CD4-positive, alpha-beta T cell treated with Interleukin-17A for 4 hours (primary cell): ENCODE measurements around the gene GALNT18.
"Not testable (repeated sequence)": the region's sequence is repeated elsewhere in the genome, so short reads cannot be mapped to it uniquely, and the experiment has no call there.

Source experiments
- DNase-seq: peaks from one replicate; pipeline ENCODE4 v3.0.0-alpha.2; 2020; ENCODE audit warnings: mixed read lengths

Gene GALNT18

DNA sequence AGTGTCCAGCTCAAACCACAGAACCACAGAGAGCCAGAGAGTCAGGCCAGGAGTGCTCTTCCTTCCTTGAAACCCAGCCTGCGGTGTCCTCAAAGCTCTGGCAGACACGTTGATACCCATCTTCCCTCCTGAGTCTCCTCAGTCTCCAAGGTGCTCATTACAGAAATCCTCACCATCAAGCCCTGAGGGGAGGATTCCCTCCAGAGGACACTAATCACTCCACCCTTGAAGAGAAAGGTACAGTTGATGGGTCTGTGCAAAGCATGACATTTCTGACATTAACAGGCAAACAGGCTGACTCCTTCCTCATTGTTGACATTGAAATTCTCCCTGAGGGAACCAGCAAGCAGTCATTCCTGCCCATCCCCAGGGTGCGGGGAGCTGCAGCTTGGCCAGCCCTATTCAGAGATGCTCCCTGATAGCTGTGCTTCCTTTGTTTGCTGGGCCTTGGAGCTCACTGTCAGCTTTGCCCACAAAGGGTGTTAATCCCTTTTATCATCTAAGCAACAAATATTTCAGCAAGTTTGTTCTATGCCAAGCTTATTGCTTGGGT, 167.1 kb downstream of the GALNT18 start:
- DNase-seq, result no peak

DNA sequence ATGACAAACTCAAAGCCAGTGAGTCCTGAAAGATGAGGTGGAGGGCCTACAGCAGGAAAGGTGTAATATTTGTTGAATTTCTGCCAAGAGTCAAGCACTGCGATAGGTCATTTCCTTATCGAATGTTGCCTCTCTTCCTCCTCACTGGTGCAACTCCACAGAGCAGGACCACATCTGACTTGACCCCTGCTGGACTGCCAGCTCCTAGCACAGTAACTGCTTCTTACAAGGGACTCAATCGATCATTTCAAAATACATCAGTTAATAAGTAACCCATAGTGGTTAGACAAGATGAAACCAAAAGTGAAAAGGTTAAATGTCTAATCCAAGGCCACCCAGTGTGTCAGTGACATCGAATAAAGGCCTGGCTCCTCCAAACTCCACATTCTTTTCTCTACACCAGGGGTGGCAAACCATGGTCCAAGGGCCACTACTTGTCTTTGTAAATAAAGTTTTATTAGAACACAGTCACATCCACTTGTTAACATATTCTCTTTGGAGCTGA, 170.3 kb downstream of the GALNT18 start:
- DNase-seq, result no peak

DNA sequence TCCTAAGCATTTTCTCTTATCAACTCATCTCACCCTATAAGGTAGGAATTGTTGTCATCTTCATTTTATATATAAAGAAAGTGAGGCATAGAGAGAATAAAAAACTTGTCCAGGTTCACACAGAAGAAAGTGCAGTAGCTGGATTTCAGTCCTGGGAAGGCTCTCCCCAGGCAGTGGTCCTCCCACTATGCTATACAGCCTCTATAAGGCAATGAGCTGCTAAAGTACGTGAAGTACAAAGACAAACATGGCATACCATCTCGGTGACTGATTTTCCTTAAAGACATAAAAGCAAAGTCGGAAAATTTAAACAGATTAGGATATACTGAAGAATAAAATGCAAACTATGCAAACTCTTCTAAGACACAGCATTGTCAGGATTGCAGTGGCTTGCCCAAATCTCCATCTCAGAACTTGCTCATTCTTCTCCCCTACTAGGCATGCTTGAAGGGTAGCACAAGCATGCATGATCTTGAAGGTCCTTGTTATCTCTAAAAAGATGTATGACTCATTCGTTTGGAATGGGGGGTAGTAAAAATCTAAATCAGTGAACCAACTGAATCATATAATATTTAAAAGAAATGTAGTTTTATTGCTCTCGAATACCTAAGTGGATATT, 171.0 kb downstream of the GALNT18 start:
- DNase-seq, result no peak

DNA sequence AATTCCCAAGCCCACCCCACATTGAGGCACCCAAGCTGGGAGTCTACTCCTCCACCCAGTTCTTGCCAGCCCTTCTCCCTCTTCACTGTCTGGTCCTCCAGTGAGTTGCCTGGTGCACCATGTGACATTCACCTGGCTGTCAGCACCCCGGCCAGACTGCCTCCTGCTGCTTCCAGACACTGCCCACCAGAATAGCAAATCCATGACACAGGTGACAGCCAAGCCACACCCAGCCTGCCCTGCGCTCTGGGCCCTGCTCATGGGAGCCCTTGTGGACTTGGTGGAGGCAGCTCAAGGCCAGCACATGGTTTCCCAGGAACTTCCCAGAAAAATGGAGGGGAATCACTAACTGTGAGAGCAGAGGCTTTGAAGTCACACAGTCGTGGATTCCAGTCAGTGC, 172.5 kb downstream of the GALNT18 start:
- no peak for DNase-seq

DNA sequence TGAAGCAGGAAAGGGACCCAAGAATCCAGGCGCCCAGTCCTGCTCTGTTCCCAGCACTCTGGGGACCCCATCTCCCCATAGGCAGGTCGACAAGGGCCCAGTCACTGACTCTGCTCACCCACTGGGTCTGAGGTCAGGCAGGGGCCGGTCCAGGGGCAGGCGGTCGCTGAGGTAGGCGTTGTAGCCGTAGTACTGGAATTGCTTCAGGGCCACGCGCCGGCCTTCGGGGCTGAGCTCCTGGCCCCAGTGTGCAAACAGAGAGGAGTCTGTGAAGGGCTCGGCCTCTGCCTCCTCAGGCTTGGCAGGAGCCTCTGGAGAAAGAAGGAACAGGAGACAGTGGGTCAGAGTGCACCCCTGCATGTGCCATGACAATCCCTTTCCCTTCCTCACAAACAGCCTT, 173.2 kb downstream of the GALNT18 start:
- DNase-seq, result no peak

DNA sequence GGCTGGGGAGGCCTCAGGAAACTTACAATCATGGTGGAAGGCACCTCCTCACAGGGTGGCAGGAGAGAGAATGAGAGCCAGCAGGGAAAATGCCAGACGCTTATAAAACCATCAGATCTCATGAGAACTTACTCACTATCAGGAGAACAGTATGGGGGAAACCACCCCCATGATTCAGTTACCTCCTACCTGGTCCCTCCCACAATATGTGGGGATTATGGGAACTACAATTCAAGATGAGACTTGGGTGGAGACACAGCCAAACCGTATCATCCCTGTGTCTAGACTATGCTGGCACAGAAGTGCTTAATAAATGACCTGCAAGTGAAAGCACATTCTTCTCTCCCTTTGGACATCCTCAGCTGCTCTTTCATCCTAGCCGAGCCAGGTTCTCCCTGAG, 174.2 kb downstream of the GALNT18 start:
- not testable (repeated sequence) for DNase-seq

DNA sequence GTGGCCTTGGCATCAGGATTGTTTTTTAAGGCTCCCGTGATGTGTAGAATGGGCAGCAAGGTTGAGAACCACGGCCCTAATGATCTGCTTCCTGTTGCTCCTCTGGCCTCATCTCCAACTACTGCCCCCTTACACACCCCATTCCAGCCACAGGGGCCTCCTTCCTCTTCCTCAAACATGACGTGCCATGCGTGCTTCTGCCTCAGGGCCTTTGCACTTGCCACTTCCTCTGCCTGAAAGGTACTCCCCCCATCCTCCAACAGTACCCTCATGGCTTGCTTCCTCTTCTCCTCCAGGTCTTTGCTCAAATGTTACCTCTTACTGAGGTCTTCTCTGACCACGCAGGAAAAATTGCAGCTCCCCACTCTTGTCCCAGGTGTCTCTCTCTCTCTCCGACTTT, 174.8 kb downstream of the GALNT18 start:
- no peak for DNase-seq

DNA sequence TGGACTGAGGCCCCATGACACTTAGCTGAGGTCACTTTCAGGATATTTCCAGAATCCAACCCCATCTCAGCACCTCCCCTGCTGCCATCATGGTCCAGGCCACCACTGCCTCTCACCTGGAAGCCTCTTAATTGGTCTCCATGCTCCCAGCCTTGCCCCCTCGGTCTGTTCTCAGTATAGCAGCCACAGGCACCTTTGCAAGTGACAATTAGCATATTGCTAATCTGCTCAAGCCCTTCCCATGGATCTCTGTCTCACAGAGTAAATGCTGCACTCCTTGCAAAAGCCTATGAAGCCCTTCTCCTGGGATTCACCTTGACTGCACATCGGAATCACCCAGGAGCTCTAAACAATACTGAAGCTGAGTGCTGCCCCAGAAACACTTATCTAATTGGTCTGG, 175.2 kb downstream of the GALNT18 start:
- DNase-seq, result no peak

DNA sequence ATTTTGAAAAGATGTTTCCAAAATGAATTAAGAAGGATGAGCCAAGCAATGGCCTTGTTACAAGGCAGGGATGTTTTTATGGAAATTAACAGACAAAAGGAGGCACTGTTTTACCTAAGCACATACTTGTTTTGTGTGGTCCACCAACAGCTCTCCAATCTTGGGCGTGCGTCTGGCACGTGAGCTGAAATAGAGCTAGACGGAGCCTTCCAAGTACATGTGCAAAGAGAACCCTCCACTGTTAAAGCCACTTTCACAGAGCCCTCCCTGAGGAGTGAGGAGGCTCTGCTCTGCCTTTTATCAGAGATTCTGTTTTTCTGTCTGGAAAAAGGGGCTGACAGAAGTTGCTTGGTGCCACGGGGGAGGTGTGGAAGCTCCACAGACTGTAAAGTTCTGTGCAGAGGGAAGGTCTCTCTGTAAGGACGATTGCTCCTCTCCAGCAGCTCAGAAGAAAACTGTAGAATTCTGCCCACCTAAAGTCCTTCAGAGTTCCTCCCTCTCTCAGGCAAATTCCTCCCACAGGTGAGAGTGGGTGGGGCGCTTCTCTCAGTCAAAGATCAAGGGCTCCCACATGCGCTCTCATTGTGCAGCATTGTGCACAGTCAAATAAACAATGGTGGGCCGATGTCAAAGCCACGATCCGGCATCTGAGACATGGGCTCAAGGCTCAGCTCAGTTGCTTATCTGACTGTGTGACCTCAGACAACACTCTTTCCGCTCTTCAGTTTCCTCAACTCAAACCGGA, 176.2 kb downstream of the GALNT18 start:
- no peak for DNase-seq

DNA sequence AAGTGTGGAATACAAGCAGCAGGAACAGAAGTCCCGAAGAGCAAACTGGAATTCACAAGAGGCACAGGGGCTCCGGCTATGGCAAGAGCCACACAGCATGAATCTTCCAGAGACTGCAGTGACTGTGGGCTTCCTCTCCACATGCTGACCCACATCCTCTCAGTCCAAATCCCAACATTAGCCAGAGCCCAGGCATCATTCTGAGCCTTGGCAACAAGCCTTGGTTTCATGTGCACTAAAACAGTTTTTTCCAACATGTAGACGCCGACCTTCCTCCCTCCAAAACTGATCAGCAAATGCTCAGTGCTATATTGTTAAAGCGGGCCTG, 177.0 kb downstream of the GALNT18 start:
- DNase-seq, result no peak

DNA sequence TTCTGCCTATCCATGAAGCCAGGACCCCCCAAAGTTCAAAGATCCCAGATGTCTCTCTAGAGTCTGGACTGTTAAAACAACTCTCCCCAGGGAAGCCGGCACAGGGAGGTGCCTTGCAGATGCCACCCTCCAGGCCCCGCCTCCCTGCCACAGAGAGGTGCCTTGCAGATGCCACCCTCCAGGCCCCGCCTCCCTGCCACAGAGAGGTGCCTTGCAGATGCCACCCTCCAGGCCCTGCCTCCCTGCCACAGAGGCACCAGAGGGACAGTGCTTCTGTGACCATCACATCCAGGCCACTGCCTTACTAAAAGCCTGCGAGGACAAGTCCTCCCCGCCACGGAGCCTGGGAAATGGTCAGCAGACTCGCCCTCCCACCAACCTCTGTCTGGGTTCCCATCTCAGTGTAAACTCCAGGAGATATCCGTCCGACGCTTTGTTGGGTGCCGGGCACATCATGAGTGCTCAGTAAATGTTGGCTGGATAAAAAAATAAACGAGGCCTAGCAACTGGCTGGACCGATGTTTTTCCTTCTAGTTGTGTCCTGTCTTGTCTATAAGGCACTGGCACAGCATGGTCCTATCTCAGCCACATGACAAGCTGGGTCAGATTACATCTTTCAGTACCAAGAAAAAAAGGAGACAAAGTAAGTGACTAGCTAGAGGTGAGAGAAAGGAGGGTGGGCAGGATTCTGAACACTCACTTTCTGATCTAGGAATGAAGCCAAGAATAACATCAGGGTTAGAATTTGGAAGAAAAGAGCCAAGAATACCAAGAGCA, 177.6 kb downstream of the GALNT18 start:
- no peak for DNase-seq

DNA sequence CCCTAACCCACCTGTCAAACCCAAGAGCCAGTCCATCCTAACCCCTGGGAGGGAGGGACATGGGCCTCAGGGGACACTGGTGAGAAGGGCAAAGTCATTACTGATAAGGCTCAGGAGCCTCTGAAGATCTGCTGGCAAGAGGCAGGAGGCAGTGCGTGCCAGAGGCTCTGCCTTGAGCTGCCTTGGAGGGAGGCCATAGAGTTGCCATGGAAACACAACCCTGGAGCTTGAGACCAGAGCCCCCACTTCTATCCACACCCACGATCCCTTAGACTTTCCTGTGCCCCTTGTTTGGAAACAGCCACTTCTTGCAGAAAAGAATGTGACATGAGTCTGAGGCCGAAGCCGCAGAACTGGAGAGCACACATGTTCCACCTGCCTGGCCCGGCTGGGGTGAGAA, 179.0 kb downstream of the GALNT18 start:
- no peak for DNase-seq

DNA sequence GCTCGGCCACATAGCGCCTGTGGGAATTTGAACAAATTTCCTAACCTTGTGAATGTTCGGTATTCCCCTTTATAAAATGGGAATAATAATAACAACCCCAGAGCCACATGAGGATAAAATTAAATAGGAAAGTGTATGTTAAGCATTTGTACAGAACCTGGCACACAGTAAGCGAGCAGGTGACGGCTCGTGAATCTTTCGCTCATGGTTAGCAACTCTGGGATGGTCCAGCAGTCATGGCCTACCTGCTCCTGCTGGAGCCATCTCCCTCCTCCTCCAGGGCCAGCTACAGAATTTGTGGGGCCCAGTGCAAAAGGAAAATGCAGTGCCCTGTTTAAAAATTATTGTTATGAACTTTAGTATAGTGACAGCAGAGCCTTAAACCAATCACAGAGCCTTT, 180.3 kb downstream of the GALNT18 start:
- DNase-seq, result no peak

DNA sequence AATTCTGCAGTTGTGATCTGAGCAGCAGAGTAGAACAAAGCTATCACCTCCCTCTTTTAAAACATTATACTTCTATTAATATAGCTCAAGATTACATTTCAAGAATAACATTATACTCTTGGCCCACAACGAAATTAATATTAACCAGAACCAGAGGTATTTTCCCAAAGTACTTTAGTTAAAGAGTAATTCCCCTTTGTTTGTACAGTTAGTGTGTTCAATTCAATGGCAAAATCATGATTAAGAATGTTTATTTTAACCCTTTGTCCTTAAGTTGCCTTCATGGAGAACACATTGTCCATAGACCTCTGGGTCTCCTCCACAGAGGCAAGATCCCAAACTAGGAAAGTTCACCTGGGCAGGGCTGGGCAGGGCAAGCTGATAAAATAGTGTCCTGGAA, 180.7 kb downstream of the GALNT18 start:
- no peak for DNase-seq

DNA sequence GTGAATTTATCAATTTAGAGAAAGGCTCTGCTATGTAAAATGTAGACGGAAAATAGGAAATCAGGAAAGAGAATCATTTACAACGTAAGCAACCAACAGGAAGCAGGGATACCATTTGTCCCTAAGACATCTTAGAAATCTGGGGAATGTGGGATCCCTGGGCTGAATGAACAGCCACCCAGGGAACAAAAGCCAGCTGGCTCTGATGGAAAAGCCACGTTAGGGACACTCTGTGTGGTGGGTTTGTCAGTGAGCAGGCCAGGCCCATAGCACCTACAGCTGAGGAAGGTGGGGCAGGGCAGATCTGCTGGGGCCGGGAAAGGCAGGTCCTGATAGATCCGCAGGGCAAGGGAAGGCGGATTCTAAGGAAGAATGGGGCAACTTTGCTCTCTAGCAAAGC, 181.7 kb downstream of the GALNT18 start:
- DNase-seq, result no peak

DNA sequence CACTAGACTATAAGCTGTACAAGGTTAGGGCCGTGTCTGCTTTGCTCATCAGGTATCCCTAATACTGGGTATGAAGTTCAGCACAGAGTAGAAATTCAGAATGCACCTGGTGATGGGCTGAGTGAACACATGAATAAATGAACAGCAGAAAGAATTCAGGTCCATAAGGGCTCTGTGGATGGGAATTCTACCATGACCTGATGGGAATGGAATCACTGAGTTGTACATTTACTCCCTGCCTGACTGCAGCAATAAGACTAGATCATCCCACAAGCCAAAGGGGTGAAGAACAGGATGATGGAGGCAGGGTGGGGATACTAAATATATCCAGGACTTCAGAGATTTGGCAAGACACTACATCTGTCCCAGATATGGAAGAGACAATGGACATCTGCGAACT, 182.2 kb downstream of the GALNT18 start:
- no peak for DNase-seq

DNA sequence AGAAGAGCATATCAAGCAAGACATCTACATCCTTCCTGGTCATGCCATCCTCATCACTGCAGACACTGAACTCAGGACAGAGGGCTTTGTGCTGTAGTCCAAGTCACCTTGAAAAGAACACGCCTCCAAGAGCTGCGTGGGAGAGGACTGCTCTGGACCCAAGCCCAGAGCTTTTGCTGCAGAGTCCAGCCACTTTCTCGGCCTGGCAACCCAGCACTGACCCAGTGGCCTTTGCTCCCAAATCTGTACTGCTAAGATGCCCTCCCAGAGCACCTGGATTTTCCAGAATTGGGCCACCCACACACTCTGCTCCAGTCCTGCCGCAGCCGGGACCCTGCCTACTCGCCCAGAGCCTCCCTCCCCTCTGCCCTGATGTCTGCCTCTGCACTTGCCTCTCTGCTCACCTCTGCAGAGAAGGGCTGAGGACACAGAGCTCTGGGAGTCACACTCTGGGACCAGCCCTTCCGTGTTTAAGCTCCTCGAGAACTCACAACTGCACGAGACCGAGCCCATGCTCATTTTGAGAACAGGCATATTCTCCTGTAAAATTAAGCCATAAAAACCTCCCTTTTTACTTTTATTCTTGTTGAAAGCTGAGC, 185.0 kb downstream of the GALNT18 start:
- no peak for DNase-seq

DNA sequence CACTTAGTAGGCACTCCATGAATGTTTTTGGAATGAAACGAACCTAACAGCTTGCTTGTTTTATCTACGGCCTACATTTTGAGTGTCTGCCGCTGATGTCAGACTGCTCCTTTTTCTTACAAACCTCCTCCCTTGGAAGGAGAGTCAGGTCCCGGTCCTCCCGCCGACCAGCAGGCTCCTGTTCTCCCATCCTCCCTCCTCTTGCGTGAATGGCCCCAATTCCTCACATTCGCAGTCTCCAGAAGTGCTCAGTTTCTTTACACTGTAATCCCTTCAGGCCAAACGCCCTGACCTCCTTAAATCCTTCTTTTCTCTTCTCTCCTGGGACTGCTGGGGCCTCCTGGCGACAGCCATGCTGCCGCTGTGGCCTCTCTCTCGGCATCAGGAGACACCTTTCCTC, 186.2 kb downstream of the GALNT18 start:
- DNase-seq, result no peak

DNA sequence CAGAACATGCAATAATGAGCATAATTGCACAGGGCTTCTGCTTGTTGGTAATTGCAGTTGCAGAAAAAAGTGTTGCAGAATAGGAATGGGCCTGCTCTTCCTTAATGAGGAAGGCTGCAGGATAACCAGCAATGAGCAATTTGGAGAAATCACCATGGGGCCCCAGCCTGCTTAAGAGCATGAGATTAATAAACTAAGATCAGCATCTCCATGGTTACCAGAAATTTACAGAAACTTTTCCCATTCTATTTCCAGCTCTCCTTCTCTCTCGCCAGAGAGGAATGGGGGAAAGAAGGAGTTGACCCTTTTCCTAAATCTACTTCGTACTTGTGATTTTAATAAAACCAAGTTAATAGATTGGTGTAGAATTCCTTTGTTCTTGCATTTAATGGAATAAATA, 187.8 kb downstream of the GALNT18 start:
- DNase-seq, result no peak

DNA sequence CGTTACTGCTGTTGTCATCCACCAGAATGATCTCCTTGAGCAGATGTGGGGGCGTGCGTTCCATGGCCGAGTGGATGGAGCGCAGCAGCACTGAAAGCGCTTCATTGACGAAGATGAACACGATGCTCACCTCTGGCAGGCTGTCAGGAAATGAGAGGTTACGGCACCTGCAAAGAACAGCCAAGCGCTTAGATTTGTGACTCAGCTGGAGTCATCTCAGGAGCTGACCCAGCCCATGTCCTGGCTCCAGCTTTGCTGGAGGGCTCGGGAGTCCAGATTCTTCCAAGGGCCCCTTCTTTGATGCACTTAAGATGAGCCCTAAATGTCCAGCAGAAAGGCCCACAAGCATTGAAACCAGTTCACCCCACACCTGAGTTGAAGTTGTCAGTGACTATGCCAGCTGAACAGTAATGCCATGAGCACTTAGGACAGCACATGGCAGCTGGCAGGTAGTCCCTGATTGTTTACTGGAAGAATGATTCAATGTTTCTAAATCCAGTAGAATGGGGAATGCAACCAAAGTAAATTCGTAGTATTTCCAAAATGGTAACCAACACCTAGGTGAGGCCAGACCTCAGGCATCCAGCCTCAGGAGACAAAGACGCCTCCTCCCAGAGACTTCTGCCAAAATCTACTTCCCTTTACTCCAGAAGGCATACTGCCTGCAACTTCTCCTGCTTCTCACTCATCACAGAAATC, 189.0 kb downstream of the GALNT18 start:
- DNase-seq, result no peak

DNA sequence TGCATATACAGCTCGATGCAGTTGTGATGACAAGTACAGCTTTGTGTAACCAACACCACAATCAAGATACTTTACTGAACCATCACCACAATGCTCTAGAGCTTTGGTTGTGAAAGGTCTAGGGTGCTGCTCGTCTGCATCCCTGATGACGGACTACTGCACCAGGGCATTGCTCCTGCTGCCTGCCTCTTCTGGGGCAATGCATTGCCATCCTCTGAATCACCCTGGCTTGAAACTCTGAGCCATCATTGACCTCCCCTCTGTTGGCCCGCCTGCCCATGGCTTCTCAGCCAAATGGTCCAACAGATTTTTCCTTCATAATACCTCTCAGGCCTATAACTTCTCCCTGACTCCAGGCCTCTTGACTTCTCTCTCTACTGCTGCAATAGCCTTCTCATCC, 191.4 kb downstream of the GALNT18 start:
- no peak for DNase-seq

DNA sequence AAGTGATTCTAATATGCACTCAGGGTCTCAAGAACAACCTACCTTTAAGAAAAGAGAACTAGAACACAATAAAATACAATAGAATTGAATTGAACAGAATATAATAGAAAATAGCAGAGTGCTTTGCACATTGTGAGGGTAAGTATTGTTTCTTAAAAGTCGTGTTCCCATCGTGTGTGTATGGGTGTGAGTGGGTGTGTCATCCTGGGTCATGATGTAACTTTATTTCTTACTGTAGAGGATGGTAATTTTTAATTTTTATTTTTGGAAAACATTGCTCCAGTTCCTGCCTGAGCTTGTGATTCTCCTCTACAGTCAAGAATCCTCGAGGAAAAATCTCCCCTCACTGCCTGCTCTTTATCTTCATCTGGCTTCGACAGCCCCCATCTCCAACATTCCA, 193.1 kb downstream of the GALNT18 start:
- no peak for DNase-seq

DNA sequence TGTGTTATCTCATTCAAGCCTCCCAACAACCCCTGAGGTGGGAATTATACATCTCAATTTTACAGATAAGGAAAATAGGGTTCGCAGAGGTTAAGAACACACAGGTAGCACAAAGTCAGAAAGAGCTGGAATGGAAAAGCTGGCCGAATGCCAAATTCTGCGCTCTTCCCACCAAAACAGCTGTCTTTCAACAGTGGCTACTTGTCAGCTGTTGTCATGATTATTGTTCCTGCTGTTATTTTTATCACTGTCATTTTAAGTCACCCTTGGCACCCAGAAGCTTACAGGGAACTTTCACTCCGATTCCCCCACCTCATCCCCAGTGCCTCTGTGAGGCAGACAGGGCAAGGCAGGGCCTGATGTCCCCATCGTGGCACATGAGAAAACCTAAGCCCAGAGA, 194.3 kb downstream of the GALNT18 start:
- no peak for DNase-seq
